SU-DHL-6 (cell line): ENCODE measurements around the gene PIM1.
A peak's percentile ranks its signal among the peaks of the same experiment; 100 is the strongest.

Source experiments
- H2AFZ ChIP-seq: fragments of 200-600 bp; sonication (generic); 2 replicates; pipeline ENCODE4 v1.6.1; 2014; ENCODE audit warnings: low read depth, mild to moderate bottlenecking, moderate library complexity, mixed read lengths, antibody characterized with exemption, low read length; ENCODE audit not compliant: severe bottlenecking
- H3F3A ChIP-seq: fragments of 200-600 bp; shearing (Covaris generic); 2 replicates; pipeline ENCODE4 v1.6.0; 2016; ENCODE audit warnings: antibody characterized with exemption, mild to moderate bottlenecking; ENCODE audit not compliant: insufficient read depth
- H3K27ac ChIP-seq: fragments of 200-600 bp; sonication (generic); 2 replicates; pipeline ENCODE4 v1.5.1; 2016; ENCODE audit warnings: low read depth, mild to moderate bottlenecking, low read length, moderate library complexity, mixed read lengths
- H3K27me3 ChIP-seq: fragments of 200-600 bp; sonication (generic), shearing (Covaris generic); 2 replicates; pipeline ENCODE4 v1.6.0; 2014; ENCODE audit warnings: mild to moderate bottlenecking, low read length
- H3K36me3 ChIP-seq: fragments of 200-600 bp; sonication (generic); 2 replicates; pipeline ENCODE4 v1.6.1; 2014; ENCODE audit warnings: mild to moderate bottlenecking, low read length, mixed read lengths
- H3K4me2 ChIP-seq: fragments of 300-600, 200-600 bp; shearing (Covaris generic), sonication (generic); 2 replicates; pipeline ENCODE4 v1.6.0; 2014; ENCODE audit warnings: low read length, low read depth, mild to moderate bottlenecking; ENCODE audit not compliant: poor library complexity, severe bottlenecking
- H3K4me3 ChIP-seq: fragments of 200-600 bp; sonication (generic); 2 replicates; pipeline ENCODE4 v1.5.1; 2014; ENCODE audit warnings: antibody characterized with exemption, low read length, mild to moderate bottlenecking, mixed read lengths; ENCODE audit not compliant: insufficient read depth, poor library complexity, severe bottlenecking
- H3K79me2 ChIP-seq: fragments of 200-600 bp; sonication (generic); 2 replicates; pipeline ENCODE4 v1.6.1; 2014; ENCODE audit warnings: mild to moderate bottlenecking, low read length, moderate library complexity; ENCODE audit not compliant: insufficient read depth
- H3K9ac ChIP-seq: fragments of 200-600 bp; sonication (generic); 2 replicates; pipeline ENCODE4 v1.7.0; 2014; ENCODE audit warnings: mild to moderate bottlenecking, low read length
- H3K9me2 ChIP-seq: fragments of 200-600 bp; sonication (generic); replicated peaks from 2 replicates; pipeline ENCODE4 v1.6.1; 2014; ENCODE audit warnings: low read length; ENCODE audit not compliant: insufficient read depth
- H3K9me3 ChIP-seq: fragments of 200-600 bp; sonication (generic); 2 replicates; pipeline ENCODE4 v1.6.1; 2014; ENCODE audit warnings: low read length, mixed read lengths; ENCODE audit not compliant: insufficient read depth
- H4K20me1 ChIP-seq: fragments of 200-600 bp; sonication (generic); 2 replicates; pipeline ENCODE4 v1.6.1; 2014; ENCODE audit warnings: low read depth, mild to moderate bottlenecking, antibody characterized with exemption, low read length, moderate library complexity, mixed read lengths
- CTCF ChIP-seq: fragments of 200-600 bp; sonication (generic); IDR thresholded peaks from one replicate; pipeline ENCODE4 v1.5.1; 2017; ENCODE audit warnings: antibody characterized with exemption, mild to moderate bottlenecking, low read length, moderate library complexity; ENCODE audit not compliant: insufficient read depth, poor library complexity, severe bottlenecking
- EZH2phosphoT487 ChIP-seq: fragments of 200-600 bp; sonication (generic), shearing (Covaris generic); conservative IDR thresholded peaks from 2 replicates; pipeline ENCODE4 v1.6.1; 2018; ENCODE audit warnings: mild to moderate bottlenecking, antibody characterized with exemption, low read length, moderate library complexity, mixed read lengths

PIM1 gene

GRCh38 chr6:37174196-37174514 lies 4.2 kb downstream of the PIM1 start:
- Histone ChIP-seq H3K9ac (no peak overlapping the region), H3K36me3 (peaks cover 45% of the 10 kb centered on the region), H4K20me1 (peaks cover 35% of the 10 kb centered on the region), H3F3A (peaks cover 65% of the 10 kb centered on the region), H3K27ac (no peak overlapping the region), H3K79me2 (peaks cover 46% of the 10 kb centered on the region), H3K9me3 (no peaks in the 10 kb centered on the region), H3K27me3 (no peaks in the 10 kb centered on the region), H3K4me2 (peak overlapping the region; percentile 89), H3K9me2 (no peaks in the 10 kb centered on the region), H2AFZ (no peak overlapping the region), H3K4me3 (no peak overlapping the region)
- no peak for TF ChIP-seq EZH2phosphoT487
- TF ChIP-seq CTCF = no peak

- peak overlapping the region; percentile 14 for H3K4me2 ChIP-seq
- H3K27ac ChIP-seq = no peak overlapping the region
- peaks cover 46% of the 10 kb centered on the region for H3K79me2 ChIP-seq
- no peak overlapping the region for H3K9ac ChIP-seq
- no peaks in the 10 kb centered on the region for H3K27me3 ChIP-seq
- H3K4me3 ChIP-seq = no peak overlapping the region
- H3K9me2 ChIP-seq = no peaks in the 10 kb centered on the region
- peaks cover 65% of the 10 kb centered on the region for H3F3A ChIP-seq
- H3K36me3 ChIP-seq = peaks cover 45% of the 10 kb centered on the region
- H2AFZ ChIP-seq = no peak overlapping the region
- no peaks in the 10 kb centered on the region for H3K9me3 ChIP-seq
- no peak for TF ChIP-seq EZH2phosphoT487
- H4K20me1 ChIP-seq = peaks cover 35% of the 10 kb centered on the region
These were observed 4.8 kb downstream of the PIM1 start for GRCh38 chr6:37174515-37175331.

GRCh38 chr6:37175332-37176267 lies 5.6 kb downstream of the PIM1 start:
- Histone ChIP-seq H3K4me3 (no peak overlapping the region), H3K4me2 (peak overlapping the region; percentile 14)

More at GRCh38 chr6:37175332-37176267, 5.6 kb downstream of the PIM1 start:
- Histone ChIP-seq H3K27ac (peak overlapping the region; percentile 5), H3K9ac (no peak overlapping the region), H4K20me1 (peaks cover 35% of the 10 kb centered on the region), H3F3A (peaks cover 65% of the 10 kb centered on the region), H3K9me3 (no peaks in the 10 kb centered on the region), H2AFZ (no peak overlapping the region), H3K79me2 (peaks cover 41% of the 10 kb centered on the region), H3K36me3 (peaks cover 45% of the 10 kb centered on the region), H3K27me3 (no peaks in the 10 kb centered on the region), H3K9me2 (no peaks in the 10 kb centered on the region)
- TF ChIP-seq EZH2phosphoT487 (no peak), CTCF (no peak)
